SK-N-MC (cell line): Measurements from ENCODE around the gene PLCD1.

Source experiments
- EZH2 ChIP-seq: fragments of 200-600 bp; sonication (generic); IDR thresholded peaks from one replicate; pipeline ENCODE4 v1.6.1; 2017; ENCODE audit warnings: antibody characterized with exemption
- POLR2AphosphoS5 ChIP-seq: IDR thresholded peaks from 2 replicates; pipeline ENCODE4 v1.6.1; 2012; ENCODE audit warnings: mild to moderate bottlenecking, low read depth, low read length, borderline replicate concordance

GRCh38 chr3:38059591-38059990 is 30.1 kb upstream of the PLCD1 start:
- no peak for TF ChIP-seq POLR2AphosphoS5
- no peak for TF ChIP-seq EZH2
